Keratinocyte (primary cell): ENCODE data around the gene HNRNPDL. TPM values are rescaled to one million over a fixed set of nuclear protein-coding genes. Genes with fewer than 3 reads are reported as not detected.

Source experiments
- DNase-seq: peaks from one replicate; pipeline ENCODE4 v3.0.0-alpha.2; 2011; ENCODE audit warnings: low read depth, missing footprints, low spot score
- FAIRE-seq: peaks from 2 replicates; lab custom pipeline; 2011; peaks lifted over from hg19 to GRCh38; lab: Jason Lieb, UNC
- H2AFZ ChIP-seq: 2 replicates; pipeline ENCODE4 v1.6.0; 2012; ENCODE audit warnings: low read length, control low read depth, inconsistent platforms; ENCODE audit not compliant: control insufficient read depth
- H3K27ac ChIP-seq: 2 replicates; pipeline ENCODE4 v1.5.1; 2011; ENCODE audit warnings: low read length; ENCODE audit not compliant: control insufficient read depth, insufficient read depth
- H3K27me3 ChIP-seq: 3 replicates; pipeline ENCODE4 v1.6.0; 2011; ENCODE audit warnings: low read length; ENCODE audit not compliant: control insufficient read depth, insufficient read depth; ENCODE audit errors: extremely low read depth
- H3K36me3 ChIP-seq, 2 experiments: 2 replicates in 1 of 2; 3 replicates in 1 of 2; pipeline ENCODE4 v1.5.1; 2011; ENCODE audit warnings: low read length in 2 of 2, mild to moderate bottlenecking in 1 of 2; ENCODE audit not compliant: control insufficient read depth in 2 of 2, insufficient read depth in 2 of 2; ENCODE audit errors: extremely low read depth in 1 of 2
- H3K4me1 ChIP-seq: 3 replicates; pipeline ENCODE4 v1.5.1; 2011; ENCODE audit warnings: low read length; ENCODE audit not compliant: control insufficient read depth, insufficient read depth; ENCODE audit errors: extremely low read depth
- H3K4me2 ChIP-seq: 3 replicates; pipeline ENCODE4 v1.6.0; 2011; ENCODE audit warnings: low read depth, low read length; ENCODE audit not compliant: control insufficient read depth, insufficient read depth; ENCODE audit errors: extremely low read depth
- H3K4me3 ChIP-seq, 3 experiments: fragments of 200-600 bp in 1 of 3; sonication (generic) in 1 of 3; 2 replicates in 2 of 3; 3 replicates in 1 of 3; pipeline ENCODE4 v1.5.1; 2011 to 2016; ENCODE audit warnings: low read length in 3 of 3, mild to moderate bottlenecking in 3 of 3, control low read depth in 2 of 3, inconsistent platforms in 1 of 3, low read depth in 1 of 3, mixed read lengths in 1 of 3, mixed run types in 1 of 3, moderate library complexity in 1 of 3; ENCODE audit not compliant: control insufficient read depth in 2 of 3, insufficient read depth in 2 of 3; ENCODE audit errors: extremely low read depth in 1 of 3
- H3K79me2 ChIP-seq: 2 replicates; pipeline ENCODE4 v1.6.0; 2012; ENCODE audit warnings: low read length; ENCODE audit not compliant: control insufficient read depth, insufficient read depth
- H3K9ac ChIP-seq: 3 replicates; pipeline ENCODE4 v1.6.0; 2011; ENCODE audit warnings: low read length; ENCODE audit not compliant: control insufficient read depth, insufficient read depth; ENCODE audit errors: extremely low read depth
- H3K9me1 ChIP-seq: 3 replicates; pipeline ENCODE4 v1.6.0; 2011; ENCODE audit warnings: low read length; ENCODE audit not compliant: control insufficient read depth, insufficient read depth; ENCODE audit errors: extremely low read depth
- H3K9me3 ChIP-seq: 2 replicates; pipeline ENCODE4 v1.5.1; 2012; ENCODE audit warnings: low read depth, low read length; ENCODE audit not compliant: control insufficient read depth
- H4K20me1 ChIP-seq: 3 replicates; pipeline ENCODE4 v1.6.0; 2011; ENCODE audit warnings: low read length; ENCODE audit not compliant: control insufficient read depth, insufficient read depth; ENCODE audit errors: extremely low read depth
- EZH2 ChIP-seq: IDR thresholded peaks from one replicate; pipeline ENCODE4 v1.6.1; 2012; ENCODE audit warnings: inconsistent platforms, mild to moderate bottlenecking, low read length, moderate library complexity
- dilution Hi-C: fragments of 300-500 bp; cut with MboI; formaldehyde crosslinking; loops from one replicate; pipeline ENCODE4 v1.7.0; 2020; ENCODE audit warnings: low sequenced_read_pairs; ENCODE audit not compliant: extremely low pct_ligation_motif_present
- polyA plus RNA-seq, 5 experiments: library from polyadenylated mRNA; depleted of rRNA in 3 of 5; stranded (reverse) in 3 of 5; stranded (forward) in 1 of 5; unstranded in 1 of 5; fragments of >200 nt; gene quantifications; 1 replicate in 1 of 5; 2 replicates in 3 of 5; 3 replicates in 1 of 5; pipeline versions ENCODE4 v1.2.1 to v1.2.3, GENCODE V29; 2011 to 2012; ENCODE audit warnings: missing spikeins in 2 of 5, low read depth in 1 of 5, low replicate concordance in 1 of 5
- TF ChIP-seq, protein P1 (sequence below), 3 experiments: IDR thresholded peaks in 1 of 3; conservative IDR thresholded peaks in 1 of 3; optimal IDR thresholded peaks in 1 of 3; 2 replicates in 2 of 3; 3 replicates in 1 of 3; pipeline versions ENCODE3 to v1.5.1; 2011; ENCODE audit warnings: low read length in 3 of 3, mild to moderate bottlenecking in 3 of 3, moderate library complexity in 2 of 3, control low read depth in 1 of 3, inconsistent platforms in 1 of 3; ENCODE audit not compliant: insufficient read depth in 2 of 3; ENCODE audit errors: extremely low read depth in 1 of 3

Gene HNRNPDL
- polyA plus RNA-seq, 1 donor (not counting 4 experiments of a cell fraction or from before 2014, with no cell fraction given) = 292 TPM

DNA sequence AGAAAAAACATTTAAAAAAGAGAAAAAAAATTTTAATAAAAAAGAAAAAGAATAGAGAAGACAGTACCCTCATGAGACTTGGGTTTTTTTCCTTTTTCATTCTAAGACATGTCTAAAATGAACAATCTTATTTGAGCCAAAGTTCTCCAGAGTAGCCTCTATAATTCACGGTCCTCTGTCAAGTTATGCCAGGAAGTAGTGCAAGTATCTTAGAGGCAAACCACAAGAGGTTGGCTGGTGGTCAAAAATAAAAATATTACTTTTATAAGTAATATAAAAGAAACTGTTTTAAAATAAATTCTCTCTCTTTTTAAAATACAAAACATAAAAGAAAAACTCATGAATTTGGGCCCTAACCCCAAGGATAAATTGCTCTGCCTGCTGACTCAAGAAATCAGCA, 26.5 kb downstream of the HNRNPDL start:
- no peak for DNase-seq
- Histone ChIP-seq H4K20me1 (no peaks in the 10 kb centered on the region), H3K27ac (no peak overlapping the region), H3K27me3 (no peaks in the 10 kb centered on the region), H3K36me3 (no peaks in the 10 kb centered on the region), H3K9me3 (no peaks in the 10 kb centered on the region), H3K4me1 (no peaks in the 10 kb centered on the region), H3K9ac (no peak overlapping the region), H3K4me3 (no peak overlapping the region), H3K4me2 (no peak overlapping the region), H2AFZ (no peak overlapping the region), H3K9me1 (no peaks in the 10 kb centered on the region), H3K79me2 (no peaks in the 10 kb centered on the region)
- TF ChIP-seq, protein P1, sequence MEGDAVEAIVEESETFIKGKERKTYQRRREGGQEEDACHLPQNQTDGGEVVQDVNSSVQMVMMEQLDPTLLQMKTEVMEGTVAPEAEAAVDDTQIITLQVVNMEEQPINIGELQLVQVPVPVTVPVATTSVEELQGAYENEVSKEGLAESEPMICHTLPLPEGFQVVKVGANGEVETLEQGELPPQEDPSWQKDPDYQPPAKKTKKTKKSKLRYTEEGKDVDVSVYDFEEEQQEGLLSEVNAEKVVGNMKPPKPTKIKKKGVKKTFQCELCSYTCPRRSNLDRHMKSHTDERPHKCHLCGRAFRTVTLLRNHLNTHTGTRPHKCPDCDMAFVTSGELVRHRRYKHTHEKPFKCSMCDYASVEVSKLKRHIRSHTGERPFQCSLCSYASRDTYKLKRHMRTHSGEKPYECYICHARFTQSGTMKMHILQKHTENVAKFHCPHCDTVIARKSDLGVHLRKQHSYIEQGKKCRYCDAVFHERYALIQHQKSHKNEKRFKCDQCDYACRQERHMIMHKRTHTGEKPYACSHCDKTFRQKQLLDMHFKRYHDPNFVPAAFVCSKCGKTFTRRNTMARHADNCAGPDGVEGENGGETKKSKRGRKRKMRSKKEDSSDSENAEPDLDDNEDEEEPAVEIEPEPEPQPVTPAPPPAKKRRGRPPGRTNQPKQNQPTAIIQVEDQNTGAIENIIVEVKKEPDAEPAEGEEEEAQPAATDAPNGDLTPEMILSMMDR (optimal IDR thresholded peaks at IDR 0.05 in 1 of 3, IDR thresholded peaks at IDR 0.05 in 1 of 3, conservative IDR thresholded peaks at IDR 0.05 in 1 of 3; ENCODE audit: extremely low read depth in 1 of 3, insufficient read depth in 2 of 3, low read length in 3 of 3) = no peak
- no peak for TF ChIP-seq EZH2
- dilution Hi-C loops = no loop called here
- FAIRE-seq = no peak

- Histone ChIP-seq H3K27me3 (no peaks in the 10 kb centered on the region), H3K27ac (no peak overlapping the region), H3K9ac (no peak overlapping the region), H3K9me1 (no peaks in the 10 kb centered on the region), H3K4me3 (no peak overlapping the region), H3K4me2 (no peak overlapping the region), H2AFZ (no peak overlapping the region), H3K4me1 (no peaks in the 10 kb centered on the region), H3K36me3 (no peaks in the 10 kb centered on the region), H3K9me3 (no peaks in the 10 kb centered on the region), H4K20me1 (no peaks in the 10 kb centered on the region), H3K79me2 (no peaks in the 10 kb centered on the region)
- DNase-seq = no peak
- dilution Hi-C loops = no loop called here
- no peak for TF ChIP-seq EZH2
- TF ChIP-seq, protein P1 (optimal IDR thresholded peaks at IDR 0.05 in 1 of 3, IDR thresholded peaks at IDR 0.05 in 1 of 3, conservative IDR thresholded peaks at IDR 0.05 in 1 of 3; ENCODE audit: extremely low read depth in 1 of 3, insufficient read depth in 2 of 3, low read length in 3 of 3) = no peak
- FAIRE-seq = no peak
Observed at GRCh38 chr4:82402196-82402775, 28.0 kb downstream of the HNRNPDL start.
